ENCODE measurements around the gene NUTM2G.
"Not testable (repeated sequence)": the region's sequence is repeated elsewhere in the genome, so short reads cannot be mapped to it uniquely, and the experiment has no call there.

The NUTM2G gene, protein sequence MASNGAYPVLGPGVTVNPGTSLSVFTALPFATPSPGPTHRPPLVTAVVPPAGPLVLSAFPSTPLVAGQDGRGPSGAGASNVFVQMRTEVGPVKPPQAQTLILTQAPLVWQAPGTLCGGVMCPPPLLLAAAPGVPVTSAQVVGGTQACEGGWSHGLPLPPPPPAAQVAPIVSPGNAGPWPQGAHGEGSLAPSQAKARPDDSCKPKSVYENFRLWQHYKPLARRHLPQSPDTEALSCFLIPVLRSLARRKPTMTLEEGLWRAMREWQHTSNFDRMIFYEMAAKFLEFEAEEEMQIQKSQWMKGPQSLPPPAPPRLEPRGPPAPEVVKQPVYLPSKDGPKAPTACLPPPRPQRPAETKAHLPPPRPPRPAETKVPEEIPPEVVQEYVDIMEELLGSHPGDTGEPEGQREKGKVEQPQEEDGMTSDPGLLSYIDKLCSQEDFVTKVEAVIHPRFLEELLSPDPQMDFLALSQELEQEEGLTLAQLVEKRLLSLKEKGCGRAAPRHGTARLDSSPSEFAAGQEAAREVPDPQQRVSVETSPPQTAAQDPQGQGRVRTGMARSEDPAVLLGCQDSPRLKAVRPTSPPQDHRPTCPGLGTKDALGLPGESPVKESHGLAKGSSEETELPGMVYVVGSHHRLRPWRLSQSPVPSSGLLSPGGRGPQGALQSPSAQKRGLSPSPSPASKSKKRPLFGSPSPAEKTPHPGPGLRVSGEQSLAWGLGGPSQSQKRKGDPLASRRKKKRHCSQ

DNA sequence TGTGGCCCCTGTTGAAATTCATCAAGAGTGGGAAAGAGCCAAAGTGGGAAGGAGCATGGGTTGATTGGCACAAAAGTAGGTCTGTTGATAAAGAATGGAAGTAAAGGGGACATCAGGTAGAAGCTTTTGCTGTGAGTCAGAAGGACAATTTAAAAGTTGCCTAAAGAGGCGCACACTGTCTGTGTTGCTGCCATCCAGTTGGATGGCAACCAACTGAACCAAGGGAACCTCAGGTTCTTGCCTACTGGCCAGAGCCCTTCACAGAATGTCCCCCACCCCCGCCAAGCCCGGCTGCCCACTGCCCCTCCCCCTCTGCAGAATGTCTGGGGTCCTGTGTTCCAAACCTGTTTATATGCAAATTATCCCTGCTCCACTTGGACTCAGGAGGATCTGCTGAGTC lies at the start of gene NUTM2G:
Gene NUTM2G, plus strand, starts transcription at position 301 of the 400 bp plus-strand sequence. CDS start 182 bp downstream, outside the sequence.
- not testable (repeated sequence) for DNase-seq (ENCODE audit: low read depth)

DNA sequence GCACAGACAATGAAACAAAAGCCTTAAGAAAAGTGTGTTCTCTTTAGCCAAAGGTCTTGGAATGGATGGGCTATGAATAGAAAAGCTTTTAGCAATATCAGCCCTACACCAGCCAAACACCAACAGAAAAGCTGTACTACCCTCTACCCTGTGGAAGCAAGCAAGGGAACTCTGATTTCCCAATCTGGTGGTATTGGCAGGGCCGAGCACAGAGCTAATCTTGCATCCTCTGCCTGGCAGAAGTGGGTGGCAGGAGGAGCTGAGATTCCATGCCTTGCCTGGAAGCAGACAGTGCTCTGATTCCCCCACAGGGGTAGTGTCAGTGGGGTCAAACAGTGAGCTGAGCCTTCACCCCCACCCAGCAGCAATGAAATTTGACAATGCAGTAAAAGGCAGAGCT lies 44.7 kb upstream of the NUTM2G start:
- DNase-seq (ENCODE audit: low read depth): no peak

DNA sequence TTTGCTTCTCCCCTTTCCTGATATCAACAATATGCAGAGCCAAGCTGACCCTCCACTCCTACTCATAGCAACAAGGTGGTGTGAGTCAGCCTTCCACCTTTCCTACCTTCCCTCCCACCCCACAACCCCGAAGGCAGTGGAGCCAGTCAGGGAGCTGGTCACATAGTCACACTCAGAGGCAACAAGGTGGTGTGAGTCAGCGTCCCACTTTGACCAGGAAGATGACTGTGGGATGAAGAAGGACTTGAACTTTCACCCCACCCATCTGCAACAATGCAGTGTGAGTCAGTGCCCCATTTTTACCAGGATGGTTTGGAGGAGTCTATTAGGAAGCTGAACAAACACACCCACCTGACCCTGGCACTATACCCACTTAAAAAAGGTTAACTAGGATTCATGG lies 44.2 kb upstream of the NUTM2G start:
- DNase-seq (ENCODE audit: low read depth): peak; percentile 29

DNA sequence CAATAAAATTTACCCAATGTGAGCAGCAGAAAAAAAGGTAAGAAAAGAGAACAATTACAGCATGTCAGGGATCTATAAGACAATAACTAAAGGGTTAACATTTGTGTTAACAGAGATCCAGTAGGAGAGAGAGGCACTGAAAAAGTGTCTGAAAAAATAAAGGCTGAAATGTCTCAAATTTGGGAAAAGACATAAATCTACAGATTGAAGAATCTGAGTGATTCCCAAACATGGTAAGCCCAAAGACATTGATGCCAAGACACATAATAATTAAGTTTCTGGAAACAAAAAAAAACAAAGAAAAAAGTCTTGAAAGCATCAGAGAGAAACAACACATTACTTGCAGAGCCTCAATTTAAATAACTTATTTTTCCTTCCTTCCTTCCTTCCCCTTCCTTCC lies 43.2 kb upstream of the NUTM2G start:
- DNase-seq (ENCODE audit: low read depth): no peak

DNA sequence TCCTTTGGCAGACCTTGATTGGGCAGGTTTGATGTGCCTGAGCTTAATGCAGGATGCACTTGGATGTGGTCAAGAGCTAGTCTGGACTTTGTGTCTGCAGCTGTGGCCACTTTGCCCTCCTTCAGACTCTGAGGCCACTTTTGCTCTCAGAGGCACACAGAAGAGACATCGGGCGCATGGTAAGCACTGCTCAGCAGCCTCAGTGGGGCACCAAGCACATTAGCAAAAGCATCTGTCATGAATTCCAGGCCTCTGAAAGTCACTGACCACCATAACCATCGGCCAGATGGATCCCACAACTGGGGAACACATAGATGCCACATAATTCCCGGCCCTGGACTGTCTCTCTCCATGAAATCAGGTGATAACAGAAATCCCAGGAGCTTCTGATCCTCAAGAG lies 40.1 kb upstream of the NUTM2G start:
- DNase-seq (ENCODE audit: low read depth): no peak

DNA sequence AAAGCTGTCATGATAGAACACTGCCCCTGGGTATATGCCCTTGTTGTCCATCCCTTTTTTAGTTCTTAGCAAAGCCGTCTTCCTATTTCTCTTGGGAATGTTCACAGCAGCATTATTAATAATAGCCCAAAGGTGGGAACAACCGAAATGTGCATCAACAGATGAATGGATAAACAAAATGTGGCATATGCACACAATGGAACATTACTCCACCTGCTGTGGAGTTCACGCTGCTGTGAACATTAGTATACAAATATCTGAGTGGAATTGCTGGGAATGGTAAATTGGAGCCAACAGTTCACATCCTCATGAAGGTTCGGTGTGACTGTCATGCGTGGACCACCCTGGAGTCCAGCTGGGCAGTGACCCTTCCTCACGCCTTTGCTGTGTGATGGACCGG lies 36.5 kb upstream of the NUTM2G start:
- DNase-seq (ENCODE audit: low read depth): no peak

DNA sequence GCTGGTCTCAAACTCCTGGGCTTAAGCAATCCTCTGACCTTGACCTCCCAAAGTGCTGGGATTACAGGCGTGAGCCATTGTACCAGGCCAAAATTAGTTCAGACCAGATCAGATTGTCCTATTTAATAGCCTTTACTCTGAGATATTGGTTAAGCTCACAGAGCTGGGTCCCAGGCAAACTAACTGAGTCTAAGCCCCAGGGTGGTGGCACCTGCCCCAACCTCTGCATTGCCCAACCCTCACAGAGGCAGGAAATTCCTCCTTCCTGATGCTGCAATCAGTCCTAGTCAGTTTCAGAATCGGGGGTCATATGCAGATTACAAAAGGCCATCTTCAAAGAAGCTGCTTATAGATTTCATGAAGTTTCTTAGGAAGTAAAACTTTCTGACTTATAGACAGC lies 28.6 kb upstream of the NUTM2G start:
- DNase-seq (ENCODE audit: low read depth): not testable (repeated sequence)

DNA sequence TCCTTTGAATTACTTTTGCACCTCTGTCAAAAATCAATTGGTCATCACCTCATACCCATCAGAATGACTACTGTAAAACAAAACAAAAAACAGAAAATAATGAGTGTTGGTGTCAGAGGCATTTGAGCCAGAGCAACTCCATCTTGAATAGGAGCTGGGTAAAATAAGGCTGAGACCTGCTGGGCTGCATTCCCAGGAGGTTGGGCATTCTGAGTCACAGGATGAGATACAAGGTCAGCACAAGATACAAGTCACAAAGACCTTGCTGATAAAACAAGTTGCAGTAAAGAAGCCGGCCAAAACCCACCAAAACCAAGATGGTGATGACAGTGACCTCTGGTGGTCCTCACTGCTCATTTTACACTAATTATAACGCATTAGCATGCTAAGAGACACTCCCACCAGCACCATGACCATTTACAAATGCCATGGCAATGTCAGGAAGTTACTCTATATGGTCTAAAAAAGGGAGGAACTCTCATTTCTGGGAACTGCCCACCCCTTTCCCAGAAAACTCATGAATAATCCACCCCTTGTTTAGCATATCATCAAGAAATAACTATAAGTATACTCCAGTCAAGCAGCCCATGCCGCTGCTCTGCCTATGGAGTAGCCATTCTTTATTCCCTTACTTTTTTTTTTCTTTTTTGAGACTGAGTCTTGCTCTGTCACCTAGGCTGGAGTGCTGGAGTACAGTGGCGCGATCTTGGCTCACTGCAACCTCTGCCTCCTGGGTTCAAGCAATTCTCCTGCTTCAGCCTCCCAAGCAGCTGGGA lies 23.5 kb upstream of the NUTM2G start:
- DNase-seq (ENCODE audit: low read depth): not testable (repeated sequence)

DNA sequence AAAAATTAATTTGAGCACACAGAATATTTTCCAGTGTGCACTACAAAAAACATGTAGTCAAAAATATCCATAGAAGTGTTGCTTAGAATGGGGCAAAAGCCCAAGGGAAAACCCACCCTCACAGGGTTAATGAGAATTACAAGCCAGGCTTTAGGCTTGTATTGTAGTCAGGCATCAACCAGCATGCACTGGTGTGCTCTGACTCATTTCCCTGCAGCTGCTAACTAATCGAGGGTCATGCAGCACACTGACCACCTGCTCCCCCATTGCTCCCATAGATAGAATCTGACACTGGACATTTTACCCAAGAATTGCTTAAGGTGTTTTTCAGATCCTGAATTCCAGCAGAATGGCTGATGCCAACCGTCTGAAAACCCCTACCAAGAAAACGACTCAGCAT lies 20.2 kb upstream of the NUTM2G start:
- DNase-seq (ENCODE audit: low read depth): not testable (repeated sequence)

DNA sequence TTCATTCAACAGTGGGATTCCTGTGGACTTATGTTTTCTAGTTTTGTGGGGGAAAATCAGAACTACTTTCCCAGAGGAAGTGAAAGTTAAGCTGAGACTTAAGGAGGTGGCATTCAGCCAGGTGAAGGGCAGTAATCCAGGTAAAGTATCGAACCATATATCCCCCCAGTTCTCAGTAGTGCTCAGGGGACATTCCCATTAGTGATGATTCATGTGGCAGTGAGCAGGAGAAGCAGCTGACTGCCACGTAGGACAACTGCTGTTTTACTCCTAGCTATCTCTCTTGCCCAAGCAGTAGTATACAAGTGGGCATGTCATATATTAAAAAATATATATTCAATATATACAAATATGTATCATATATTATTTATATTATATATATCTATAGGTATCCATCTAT lies 13.1 kb upstream of the NUTM2G start:
- not testable (repeated sequence) for DNase-seq (ENCODE audit: low read depth)

DNA sequence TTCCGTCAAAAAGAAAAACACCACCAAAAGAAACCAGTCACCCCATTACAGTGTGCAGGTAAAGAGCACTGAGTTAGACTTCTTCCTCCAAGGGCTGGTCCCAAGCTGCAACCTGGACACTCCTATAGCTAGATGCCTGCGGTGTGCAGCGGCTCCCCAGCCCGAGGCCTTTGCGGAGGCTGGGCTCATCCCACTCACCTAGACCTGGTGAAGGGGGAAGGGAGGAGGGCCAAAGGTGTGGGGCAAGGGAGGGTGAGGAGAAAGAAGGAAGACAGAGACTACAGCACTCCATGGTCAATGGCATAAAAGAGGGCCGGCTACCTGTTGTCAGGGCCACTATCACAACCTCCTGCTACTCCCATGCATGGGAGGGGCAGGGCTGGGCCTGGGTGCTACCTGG lies 12.1 kb upstream of the NUTM2G start:
- DNase-seq (ENCODE audit: low read depth): not testable (repeated sequence)

DNA sequence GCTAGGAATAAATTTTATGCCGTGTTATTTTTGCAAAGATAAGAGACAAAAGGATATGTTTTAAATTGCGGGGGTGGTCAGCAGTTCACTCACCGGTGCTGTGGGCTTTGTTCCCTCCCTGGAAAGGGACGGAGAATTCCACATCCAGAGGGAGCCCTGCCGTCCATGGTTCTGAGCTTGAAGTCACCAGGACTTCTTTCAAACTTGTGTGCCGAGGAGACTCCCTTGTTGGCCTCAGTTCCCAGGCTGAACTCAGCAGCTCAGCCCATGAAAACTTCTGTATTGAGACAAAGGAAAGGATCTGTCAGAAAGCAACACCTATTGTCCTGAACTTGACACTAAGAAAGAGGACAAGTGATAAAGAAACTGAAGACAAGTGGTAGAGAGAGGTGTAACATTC lies 10.1 kb upstream of the NUTM2G start:
- not testable (repeated sequence) for DNase-seq (ENCODE audit: low read depth)

DNA sequence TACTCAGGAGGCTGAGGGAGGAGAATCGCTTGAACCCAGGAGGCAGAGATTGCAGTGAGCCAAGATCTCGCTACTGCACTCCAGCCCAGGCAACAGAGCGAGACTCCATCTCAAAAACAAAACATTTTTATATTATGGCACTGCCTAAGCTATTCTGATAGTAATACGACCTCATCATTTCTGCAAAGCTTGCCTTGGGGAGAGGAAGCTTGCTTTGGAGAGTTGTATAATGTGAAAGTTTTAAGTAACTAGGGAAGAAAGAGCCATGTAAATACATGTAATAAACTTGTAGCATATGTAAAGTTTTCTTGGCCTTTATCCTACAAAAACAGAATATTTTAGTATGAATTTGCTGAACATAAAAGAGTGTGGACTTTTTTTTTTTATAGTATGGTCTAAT lies 7.8 kb upstream of the NUTM2G start:
- DNase-seq (ENCODE audit: low read depth): not testable (repeated sequence)

DNA sequence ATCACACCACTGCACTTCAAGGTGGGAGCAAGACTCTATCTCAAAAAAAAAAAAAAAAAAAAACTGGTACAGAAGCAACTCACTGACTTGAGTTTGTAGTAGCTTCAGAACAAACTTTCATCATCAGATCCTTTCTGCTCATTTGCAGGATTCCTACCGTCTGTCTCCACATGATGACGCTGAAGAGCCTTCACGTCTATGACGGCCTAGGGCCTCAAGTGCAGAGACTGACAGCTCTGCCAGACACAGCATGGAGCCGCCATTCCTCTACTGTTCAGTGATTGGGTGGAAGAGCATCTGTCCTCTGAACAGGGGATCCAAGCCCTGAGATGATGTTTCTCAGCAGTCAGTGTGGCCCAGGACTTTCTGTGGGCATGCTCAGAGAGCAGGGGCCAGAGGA lies 3.1 kb upstream of the NUTM2G start:
- DNase-seq (ENCODE audit: low read depth): not testable (repeated sequence)

DNA sequence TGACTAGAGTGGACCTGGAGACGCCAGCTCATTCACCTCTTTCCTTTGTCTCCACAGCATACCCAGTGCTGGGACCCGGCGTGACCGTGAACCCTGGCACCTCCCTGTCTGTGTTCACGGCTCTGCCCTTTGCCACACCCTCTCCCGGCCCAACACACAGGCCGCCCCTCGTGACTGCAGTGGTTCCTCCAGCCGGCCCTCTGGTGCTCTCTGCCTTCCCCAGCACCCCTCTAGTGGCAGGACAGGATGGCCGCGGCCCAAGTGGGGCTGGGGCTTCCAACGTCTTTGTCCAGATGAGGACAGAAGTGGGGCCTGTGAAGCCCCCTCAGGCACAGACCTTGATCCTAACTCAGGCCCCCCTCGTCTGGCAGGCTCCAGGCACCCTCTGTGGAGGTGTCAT lies 3.0 kb downstream of the NUTM2G start:
- DNase-seq (ENCODE audit: low read depth): not testable (repeated sequence)

DNA sequence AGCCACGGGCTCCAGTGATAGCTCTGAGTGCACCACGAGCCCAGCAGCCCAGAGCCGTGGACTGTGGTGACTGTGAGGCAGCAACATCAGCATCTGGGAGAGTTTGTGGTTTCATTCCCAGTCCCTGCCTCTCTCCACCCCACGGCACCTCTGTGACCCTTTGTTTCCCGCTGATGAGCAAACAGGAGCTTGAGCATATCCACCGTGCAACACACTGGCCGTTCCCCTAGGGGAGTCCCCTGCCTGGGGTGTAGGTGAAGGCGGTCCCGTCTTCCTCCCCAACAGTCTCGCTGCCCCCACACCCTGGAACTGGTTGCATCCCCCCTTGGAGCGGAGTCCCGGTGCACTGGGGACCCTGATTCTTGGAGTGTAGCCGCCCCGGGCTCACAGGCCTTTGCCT lies 5.5 kb downstream of the NUTM2G start:
- DNase-seq (ENCODE audit: low read depth): not testable (repeated sequence)

DNA sequence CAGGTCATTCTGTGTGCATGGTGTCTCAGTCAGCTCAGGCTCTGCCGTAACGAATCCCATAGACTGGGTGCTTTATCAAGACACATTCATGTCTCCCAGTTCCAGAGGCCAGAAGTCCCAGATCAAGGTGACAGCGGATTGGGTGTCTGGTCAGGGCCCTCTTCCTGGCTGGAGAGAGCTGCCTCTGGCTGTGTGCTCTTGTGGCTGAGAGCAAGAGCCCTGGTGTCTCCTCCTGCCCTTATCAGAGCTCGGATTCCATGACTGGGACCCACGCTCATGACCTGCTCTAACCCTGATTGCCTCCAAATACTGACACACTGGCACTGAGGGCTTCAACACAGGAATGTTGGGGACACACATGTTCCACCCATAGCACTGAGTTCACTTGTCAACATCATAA lies 6.1 kb downstream of the NUTM2G start:
- DNase-seq (ENCODE audit: low read depth): not testable (repeated sequence)

DNA sequence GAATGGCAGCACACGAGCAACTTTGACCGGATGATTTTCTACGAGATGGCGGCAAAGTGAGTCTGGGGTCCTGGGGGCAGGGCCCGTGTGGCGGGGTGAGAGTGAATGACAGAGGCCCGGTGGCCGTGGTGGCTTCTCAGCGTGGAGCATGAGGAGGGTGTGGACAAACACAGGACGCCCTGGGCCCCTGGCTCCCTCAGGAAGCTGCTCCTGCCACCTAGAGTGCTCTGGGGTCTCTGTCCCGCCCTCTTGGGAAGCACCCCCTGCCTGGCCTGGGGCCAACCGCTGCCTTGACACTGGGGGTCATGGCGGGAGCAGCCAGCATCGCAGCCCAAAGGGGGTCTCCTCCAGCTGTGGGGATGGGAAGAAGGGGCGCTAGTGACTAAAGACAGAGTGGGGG lies 6.8 kb downstream of the NUTM2G start:
- not testable (repeated sequence) for DNase-seq (ENCODE audit: low read depth)

DNA sequence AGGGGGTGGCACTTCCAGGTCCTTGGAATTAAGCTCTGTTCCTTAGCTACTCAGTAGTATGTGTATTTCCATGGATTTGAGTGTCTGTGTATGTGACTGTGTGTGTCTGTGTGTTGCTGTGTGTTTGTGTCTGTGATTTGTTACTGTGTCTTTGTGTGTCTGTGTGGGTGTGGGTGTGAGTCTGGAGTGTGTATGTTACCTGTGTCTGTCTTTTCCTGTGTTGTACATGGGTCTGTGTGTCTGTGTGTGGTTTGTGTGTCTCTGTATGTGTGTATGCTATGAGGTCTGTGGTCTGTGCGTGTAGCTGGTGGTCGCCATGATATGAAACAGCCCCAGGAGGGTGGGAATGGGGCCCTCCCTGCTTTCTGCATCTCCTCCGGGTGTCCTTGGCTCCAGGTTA lies 8.8 kb downstream of the NUTM2G start:
- DNase-seq (ENCODE audit: low read depth): not testable (repeated sequence)

DNA sequence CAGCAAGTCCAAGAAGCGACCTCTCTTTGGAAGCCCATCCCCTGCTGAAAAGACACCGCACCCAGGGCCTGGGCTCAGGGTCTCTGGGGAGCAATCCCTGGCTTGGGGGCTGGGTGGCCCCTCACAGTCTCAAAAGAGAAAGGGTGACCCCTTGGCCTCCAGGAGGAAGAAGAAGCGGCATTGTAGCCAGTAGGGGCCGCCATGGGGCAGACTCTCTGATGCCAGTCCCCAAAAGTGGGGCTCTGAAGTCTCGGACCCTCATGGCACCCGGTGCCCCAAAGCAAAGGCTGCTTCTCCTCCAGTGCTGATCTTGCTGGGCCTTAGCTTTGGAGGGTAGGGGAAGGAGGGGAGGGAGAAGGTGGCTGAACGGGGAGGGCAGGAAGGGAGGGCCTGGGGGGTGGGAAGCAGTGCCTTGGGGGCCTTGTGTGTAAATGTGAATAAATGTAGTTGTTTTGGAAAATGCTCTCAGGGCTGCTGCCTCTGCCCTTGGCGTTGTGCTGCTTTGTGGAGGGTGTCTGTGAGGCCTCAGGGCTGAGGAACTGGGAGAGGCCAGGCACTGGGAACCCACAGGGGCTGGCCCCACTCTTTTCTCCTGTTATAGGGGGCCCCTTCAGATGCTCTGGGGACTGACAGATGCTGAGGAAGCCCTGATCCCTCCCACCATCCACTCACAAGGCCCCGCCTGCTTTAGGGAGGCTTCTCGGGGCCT lies 10.5 kb downstream of the NUTM2G start:
- not testable (repeated sequence) for DNase-seq (ENCODE audit: low read depth)

DNA sequence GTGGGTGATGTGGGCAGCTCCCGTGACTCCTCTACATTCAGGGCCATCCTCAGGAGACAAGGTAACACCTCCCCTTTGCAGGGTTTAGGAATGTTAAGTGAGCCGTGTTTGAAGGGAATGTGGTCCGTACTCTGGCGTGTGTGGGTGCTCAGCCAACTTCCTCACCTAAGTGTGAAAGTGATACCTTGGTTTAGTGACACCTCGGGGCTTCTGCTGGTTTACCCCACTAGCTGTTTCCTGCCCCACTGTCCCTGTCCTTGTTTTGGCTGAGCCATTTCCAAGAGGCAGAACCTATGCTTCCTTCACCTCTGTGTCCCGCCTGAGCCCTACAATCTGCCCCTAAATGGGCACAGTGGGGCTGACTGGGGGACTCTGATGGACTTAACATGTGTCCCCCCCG lies 12.3 kb downstream of the NUTM2G start:
- DNase-seq (ENCODE audit: low read depth): not testable (repeated sequence)

DNA sequence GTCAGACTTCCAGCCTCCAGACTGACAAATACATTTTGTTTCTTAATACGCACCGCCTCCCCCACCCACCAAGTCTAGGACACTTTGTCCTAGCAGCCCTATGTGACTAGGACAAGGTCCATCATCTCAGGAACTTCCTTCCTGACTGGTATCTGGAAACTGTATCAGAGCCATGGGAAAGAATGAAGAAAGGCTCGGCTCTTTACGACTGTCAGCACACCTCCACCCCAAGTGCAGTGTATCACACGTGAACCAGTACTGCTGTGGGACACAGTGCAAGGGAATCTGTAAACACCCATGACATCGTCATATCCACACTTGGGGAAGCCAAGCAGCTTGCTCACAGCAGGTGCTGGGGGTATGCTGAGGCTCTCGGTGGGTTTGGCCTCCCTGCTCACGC lies 13.0 kb downstream of the NUTM2G start:
- DNase-seq (ENCODE audit: low read depth): not testable (repeated sequence)
